HPDE6-E6E7 (cell line): ENCODE data around the gene VWA5A.
"Not testable (repeated sequence)": the region's sequence is repeated elsewhere in the genome, so short reads cannot be mapped to it uniquely, and the experiment has no call there.

Source experiments
- DNase-seq: peaks from one replicate; pipeline ENCODE4 v3.0.0; 2011; ENCODE audit warnings: missing footprints; ENCODE audit errors: extremely low spot score

The VWA5A gene

DNA sequence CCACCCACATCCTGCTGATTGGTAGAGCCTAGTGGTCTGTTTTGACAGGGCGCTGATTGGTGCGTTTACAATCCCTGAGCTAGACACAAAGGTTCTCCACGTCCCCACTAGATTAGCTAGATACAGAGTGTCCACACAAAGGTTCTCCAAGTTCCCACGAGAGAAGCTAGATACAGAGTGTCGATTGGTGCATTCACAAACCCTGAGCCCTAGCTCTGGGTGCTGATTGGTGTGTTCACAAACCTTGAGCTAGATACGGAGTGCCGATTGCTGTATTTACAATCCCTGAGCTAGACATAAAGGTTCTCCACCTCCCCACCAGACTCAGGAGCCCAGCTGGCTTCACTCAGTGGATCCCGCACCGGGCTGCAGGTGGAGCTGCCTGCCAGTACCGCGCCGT lies 55.1 kb downstream of the VWA5A start:
- not testable (repeated sequence) for DNase-seq

DNA sequence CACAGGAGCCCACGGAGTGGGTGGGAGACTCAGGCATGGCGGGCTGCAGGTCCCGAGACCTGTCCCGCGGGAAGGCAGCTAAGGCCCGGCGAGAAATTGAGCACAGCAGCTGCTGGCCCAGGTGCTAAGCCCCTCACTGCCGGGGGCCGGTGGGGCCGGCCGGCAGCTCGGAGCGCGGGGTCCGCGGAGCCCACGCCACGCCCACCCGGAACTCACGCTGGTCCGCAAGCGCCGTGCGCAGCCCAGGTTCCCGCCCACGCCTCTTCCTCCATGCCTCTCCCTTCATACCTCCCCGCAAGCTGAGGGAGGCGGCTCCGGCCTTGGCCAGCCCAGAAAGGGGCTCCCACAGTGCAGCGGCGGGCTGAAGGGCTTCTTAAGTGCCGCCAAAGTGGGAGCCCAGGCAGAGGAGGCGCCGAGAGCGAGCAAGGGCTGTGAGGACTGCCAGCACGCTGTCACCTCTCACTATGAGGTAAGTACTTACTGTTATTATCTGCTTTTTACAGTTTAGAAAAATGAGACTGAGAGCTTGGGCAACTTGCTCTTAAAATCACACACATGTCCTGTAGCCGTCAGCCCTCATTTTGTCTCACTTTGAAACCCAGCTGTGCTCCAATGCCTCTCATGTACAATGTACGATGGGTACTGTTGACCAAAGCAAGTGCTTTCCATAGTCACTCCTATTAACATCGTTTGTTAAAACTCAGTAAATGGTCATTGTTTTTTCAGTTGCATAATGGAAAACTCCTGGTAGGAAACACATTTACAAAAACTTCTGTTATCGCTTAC lies 55.7 kb downstream of the VWA5A start:
- no peak for DNase-seq

DNA sequence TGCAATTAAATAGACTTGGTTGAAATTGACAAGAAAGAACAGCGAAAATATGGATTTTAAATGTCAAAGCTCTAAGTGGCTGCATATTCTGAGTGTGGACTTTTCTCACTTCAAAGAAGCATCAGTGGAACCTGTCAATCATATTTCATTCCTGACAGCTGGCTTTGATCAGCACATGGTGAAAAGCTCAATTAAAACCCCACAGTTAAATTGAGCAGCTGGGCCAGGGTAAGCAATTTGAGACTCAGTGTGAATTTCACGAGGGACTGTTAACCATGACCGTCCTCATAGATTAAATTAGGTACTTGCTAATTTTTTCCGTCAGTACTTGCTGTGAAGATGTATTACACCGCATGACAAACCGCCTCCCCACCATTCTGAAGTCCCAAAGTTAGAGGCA lies 56.9 kb downstream of the VWA5A start:
- DNase-seq = no peak

DNA sequence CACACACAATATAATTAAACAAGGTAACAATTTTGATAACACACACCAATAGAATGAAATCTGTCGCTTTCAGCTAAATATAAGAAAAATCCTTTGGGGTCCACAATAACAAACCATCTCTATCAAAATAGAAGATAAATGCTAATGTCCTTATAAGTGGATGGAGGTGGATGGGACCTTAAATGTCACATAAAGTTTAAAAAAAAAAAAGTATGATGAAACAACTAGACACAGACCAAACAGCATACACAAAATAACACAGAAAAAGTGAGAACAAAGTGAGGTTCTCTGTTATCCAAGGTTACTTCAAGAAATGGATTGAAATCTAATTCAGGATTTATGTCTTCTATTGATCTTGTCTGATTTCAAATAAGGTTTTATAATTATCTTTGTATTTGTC lies 57.3 kb downstream of the VWA5A start:
- DNase-seq = no peak

DNA sequence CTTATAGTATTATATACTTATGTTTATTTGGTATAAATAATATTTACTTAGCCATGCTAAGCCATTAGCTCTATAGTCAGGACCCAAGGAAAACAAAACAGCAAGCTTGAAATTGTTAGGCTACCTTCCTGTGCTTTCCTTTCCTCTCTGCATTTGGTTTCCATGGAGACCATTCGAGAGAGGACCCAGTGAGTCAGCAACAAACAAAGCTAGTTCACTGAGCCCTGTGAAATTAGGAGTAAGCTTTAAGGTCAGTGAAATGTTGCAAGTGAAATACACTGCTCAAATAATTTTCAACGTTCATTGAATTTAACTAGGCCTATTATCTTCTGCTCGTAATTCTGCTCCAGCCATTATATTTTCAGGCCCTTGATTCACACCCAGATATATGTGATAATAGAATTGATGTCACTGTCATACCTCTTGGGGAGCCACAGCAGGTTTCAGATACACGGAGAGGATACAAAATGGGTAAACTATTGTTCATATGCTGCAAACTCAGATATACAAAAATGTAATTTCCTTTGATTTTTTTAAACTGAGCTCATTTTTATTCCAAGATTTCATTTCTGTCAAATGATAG lies 58.8 kb downstream of the VWA5A start:
- DNase-seq = peak; percentile 29

DNA sequence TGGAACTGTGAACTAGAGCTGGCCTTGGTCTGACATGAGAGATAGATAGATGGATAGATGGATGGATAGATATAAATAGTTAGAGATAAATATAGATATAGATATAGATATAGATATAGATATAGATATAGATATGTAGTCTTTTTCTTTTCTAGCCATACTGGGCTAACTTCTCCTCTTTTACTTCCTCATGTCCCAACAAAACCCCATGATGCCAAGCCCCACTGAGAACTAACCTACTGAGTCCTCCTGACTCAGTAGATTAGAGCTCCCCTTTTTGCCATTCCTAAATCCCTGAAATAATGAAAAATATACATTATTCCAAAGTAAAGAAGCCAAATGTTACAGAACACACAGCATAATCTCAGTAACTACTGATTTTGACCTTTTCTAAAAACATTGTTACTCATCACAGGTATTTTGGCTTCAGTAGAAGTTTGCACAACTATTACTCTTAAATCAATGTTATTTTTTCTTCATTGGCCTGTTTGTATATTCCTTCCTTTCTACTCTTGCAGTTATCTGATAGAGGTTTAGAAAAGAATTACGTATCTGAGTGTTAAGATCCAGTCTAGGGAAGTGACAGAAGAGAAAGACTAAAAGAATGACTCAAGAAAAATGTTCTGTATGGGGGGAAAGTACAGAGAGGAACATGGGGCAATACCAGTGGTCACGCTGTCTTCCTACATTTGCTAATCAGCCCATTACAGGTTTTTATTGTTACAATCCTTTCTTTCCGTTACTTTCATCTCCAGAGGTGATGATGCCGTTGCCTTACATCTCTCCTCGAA lies 61.9 kb downstream of the VWA5A start:
- no peak for DNase-seq

DNA sequence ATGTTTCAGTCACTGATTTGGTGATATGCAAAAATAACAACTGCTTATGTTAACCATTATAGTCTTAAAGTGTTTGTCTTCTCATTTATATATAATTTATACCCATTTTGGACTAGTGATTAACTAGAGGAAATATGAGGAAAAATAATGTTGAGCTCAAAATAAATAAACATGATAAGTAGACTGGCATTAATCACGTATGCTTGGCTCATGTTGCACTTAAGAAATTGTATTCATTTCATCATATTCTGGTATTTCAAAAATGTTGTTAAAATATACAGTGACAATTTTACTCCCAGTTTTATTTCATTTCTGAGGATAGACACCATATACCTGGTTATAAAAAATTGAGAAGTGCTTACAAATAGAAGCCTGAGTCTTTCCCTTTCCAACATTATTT lies 64.1 kb downstream of the VWA5A start:
- no peak for DNase-seq

DNA sequence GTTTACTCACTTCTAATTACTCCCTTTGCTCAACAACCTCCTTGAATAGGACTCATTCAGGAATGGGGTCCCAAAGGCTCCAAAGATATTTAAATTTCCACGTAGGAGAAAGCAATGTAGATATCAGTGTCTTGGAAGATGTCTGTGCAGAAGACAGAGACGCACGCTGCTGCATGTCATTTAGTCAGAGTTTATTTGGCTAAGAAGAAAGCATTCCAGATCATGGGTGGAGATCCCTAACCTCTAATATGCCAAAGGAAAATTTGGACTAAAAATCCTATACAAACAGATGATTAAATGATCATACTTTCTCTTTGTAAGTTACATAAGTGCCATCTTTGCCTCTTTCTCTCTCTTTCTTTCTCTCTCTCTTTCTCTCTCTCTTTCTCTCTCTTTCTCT lies 67.8 kb downstream of the VWA5A start, which contains the start of gene OR10D3:
Gene OR10D3 (plus strand): TSS at position 278 of the 400 bp plus-strand sequence. CDS start 1,925 bp downstream, outside the sequence.
- DNase-seq = no peak

DNA sequence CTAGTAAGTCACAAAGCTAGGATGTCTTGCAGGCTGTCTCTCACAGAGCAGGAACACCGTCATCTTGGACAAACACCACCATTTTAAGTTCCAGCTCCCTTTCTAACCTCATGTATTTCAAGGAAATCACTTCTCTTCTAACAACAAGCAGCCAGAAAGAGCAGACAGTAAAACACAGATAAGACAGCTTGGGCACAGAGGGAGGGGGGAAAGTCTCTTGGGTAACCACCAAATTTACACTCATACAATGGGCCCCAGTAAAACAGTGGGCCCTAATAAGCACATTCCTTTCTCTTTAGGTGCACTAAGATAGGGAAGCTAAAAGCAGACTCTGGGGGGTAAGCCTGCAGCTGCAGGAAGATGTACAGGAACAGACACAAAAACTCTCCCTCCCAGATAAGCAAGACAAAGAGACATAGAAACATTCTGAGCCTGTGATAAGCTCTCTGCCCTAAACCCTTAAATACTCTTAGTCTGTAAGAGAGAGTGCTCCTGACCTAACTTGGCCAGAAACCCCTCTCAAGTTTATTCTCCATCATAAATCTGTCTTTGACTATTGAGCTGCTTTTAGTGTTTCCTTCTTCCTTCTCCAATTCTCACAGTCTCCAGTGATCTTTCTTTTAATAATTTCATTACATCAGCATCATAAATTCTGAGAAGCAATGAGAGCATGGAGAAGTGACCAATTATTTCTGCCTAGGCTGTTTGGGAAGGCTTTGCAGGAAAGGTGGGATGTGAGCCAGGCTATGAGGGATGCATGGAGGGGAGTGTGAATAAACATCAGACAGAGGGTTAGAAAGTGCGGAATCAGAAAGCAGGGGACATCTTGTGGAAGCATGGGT lies 75.3 kb downstream of the VWA5A start:
- no peak for DNase-seq

DNA sequence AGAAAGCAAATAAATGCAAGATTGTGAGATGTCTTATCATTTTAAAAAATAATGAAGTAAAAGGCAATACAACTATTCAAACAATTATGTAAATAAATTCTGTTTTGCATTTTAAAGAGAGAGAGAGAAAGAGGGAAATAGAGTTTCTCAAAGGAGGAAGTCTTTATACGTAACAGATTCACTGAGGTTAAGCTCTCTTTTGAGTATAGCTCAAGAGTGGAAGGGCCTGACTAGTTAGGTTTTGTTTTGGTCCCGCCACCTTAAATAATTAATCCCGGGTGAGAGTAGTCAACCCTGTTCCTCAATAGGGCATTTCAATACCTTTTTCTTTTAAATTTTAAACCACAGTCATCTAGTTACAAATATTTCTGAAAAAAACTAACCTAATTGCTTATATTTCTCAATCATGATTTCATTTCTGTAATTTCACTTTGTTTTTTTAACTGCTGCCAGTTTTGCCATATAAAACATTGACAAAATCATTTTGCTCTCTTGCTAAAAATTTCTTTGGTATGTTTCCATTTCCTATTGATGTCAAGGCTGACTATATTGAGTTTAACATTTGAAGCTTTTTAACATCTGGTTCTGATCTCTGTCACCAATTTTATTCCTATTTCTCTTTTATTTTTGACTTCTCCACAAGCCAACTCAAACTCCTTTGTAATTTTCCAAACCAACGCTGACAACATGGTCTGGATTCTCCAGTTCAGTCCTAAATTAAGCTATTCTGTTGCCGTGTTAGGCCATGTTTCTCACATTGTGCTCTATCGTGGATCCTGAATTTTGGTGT lies 78.2 kb downstream of the VWA5A start:
- no peak for DNase-seq

DNA sequence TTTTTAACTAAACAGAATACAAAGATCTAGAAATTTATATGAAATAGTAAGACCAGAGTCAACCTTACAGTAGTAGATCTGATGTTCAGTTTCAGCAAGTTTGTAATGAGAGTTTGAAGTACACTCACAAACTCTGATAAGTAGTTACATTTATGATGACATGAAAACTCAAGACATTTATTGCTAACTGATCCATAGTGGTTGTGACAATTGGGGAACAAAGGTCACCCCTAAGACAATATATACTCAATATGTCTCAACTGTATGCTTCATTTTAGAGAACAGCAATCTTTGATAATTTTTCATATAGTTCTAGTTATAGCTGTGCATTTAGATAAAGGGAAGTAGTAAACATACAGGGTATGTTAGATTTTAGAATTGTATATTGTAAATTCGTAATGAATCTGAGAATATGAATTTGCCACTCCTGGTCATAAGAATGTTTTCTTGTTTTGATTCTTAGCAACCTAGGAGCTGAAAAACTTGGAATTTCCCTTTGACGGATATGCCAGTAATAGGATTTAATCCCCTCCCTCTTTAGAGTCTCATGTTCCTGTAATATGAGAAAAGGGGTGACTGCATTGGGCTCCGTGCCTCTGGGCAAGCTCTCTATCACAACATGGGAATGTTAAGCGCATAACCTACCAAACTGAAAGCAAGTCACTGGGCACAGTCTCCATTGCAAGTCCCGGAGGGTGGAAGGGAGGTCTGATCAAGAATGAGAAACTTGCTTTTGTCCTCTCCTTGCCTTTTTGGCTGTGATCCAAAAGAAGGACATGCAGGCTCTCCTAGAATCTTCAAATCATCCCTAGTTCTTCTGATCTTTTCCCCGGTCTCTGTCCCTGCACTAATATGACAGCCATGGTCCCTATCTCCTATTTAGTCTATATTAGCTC lies 79.3 kb downstream of the VWA5A start:
- no peak for DNase-seq

DNA sequence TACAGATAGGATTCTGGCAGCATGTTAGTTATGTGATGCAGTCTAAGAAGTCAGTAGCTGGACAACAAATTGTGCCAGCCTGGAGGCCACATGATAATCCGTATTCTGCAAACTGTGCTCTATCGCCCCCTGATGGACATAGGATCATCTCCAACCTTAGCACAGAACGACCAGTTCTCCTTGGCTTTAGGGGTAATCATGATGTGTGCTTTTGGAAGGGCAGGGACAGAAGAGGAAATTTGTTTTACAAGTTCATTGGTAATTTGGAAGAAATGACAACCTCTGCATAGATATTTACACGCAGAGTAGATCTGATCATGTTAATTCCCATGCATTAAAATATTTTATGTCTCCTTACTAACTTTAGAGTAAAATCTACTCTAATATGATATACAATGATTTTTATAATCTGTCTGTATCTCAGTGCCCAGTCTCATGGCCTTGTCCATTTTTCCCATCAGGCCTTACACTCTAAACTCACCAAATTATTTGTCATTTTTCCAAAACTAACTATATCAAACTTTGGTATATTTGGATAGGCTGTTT lies 80.0 kb downstream of the VWA5A start:
- peak; percentile 34 for DNase-seq
